SK-N-SH treated with all-trans-retinoic acid at 6 μM for 48 hours (cell line): ENCODE results near the gene MRPS5.

Experiments used
- ARNTL ChIP-seq: fragments of 450-650 bp; formaldehyde crosslinking; IDR thresholded peaks from 2 replicates; pipeline ENCODE4 v1.5.0; 2020; ENCODE audit warnings: low read depth, mild to moderate bottlenecking, moderate library complexity, borderline replicate concordance
- CREB5 ChIP-seq: fragments of 250-450 bp; sonication (Bioruptor Pico); IDR thresholded peaks from 2 replicates; pipeline ENCODE4 v1.5.1; 2020; ENCODE audit warnings: low read depth, mild to moderate bottlenecking, moderate library complexity
- ESRRG ChIP-seq: fragments of 250-450 bp; sonication (Bioruptor Pico); IDR thresholded peaks from 2 replicates; pipeline ENCODE4 v1.6.1; 2021; ENCODE audit warnings: mild to moderate bottlenecking
- GLIS3 ChIP-seq: fragments of 250-450 bp; sonication (Bioruptor Pico); IDR thresholded peaks from 2 replicates; pipeline ENCODE4 v1.5.0; 2020; ENCODE audit warnings: mild to moderate bottlenecking, moderate library complexity
- ISL1 ChIP-seq: fragments of 250-450 bp; sonication (Bioruptor Pico); IDR thresholded peaks from 2 replicates; pipeline ENCODE4 v2.1.2; 2022; ENCODE audit warnings: mild to moderate bottlenecking, moderate library complexity
- PATZ1 ChIP-seq: fragments of 250-450 bp; sonication (Bioruptor Pico); IDR thresholded peaks from 2 replicates; pipeline ENCODE4 v1.8.0; 2020; ENCODE audit warnings: mild to moderate bottlenecking, moderate library complexity, borderline replicate concordance
- POU6F1 ChIP-seq: fragments of 250-450 bp; sonication (Bioruptor Pico); IDR thresholded peaks from 2 replicates; pipeline ENCODE4 v1.8.0; 2021; ENCODE audit warnings: low read depth, mild to moderate bottlenecking, moderate library complexity, borderline replicate concordance
- PPARA ChIP-seq: fragments of 250-450 bp; sonication (Bioruptor Pico); IDR thresholded peaks from 2 replicates; pipeline ENCODE4 v1.5.0; 2020; ENCODE audit warnings: mild to moderate bottlenecking, borderline replicate concordance
- TCF4 ChIP-seq: fragments of 250-450 bp; sonication (Bioruptor Pico); IDR thresholded peaks from 2 replicates; pipeline ENCODE4 v1.8.0; 2021; ENCODE audit warnings: mild to moderate bottlenecking, moderate library complexity, borderline replicate concordance
- TOX ChIP-seq: fragments of 250-450 bp; sonication (Bioruptor Pico); IDR thresholded peaks from 2 replicates; pipeline ENCODE4 v1.8.0; 2021; ENCODE audit warnings: mild to moderate bottlenecking, moderate library complexity, borderline replicate concordance
- ZC3H10 ChIP-seq: fragments of 250-450 bp; sonication (Bioruptor Pico); IDR thresholded peaks from 2 replicates; pipeline ENCODE4 v1.5.1; 2021; ENCODE audit warnings: mild to moderate bottlenecking, moderate library complexity
- ZFP3 ChIP-seq: fragments of 250-450 bp; sonication (Bioruptor Pico); IDR thresholded peaks from 2 replicates; pipeline ENCODE4 v1.5.0; 2020; ENCODE audit warnings: mild to moderate bottlenecking, moderate library complexity
- ZFP30 ChIP-seq: fragments of 450-650 bp; formaldehyde crosslinking; IDR thresholded peaks from 2 replicates; pipeline ENCODE4 v1.5.0; 2022; ENCODE audit warnings: mild to moderate bottlenecking, moderate library complexity
- ZNF70 ChIP-seq: fragments of 450-650 bp; formaldehyde crosslinking; IDR thresholded peaks from 2 replicates; pipeline ENCODE4 v1.5.0; 2020; ENCODE audit warnings: mild to moderate bottlenecking, moderate library complexity

GRCh38 chr2:95109260-95109659 lies 12.3 kb downstream of the MRPS5 start:
- no peak for TF ChIP-seq ZC3H10
- no peak for TF ChIP-seq ZFP30
- no peak for TF ChIP-seq PATZ1 (CRISPR knock-in tag)
- no peak for TF ChIP-seq ISL1 (CRISPR knock-in tag)
- TF ChIP-seq ARNTL (CRISPR knock-in tag) = no peak
- no peak for TF ChIP-seq CREB5 (CRISPR knock-in tag)
- TF ChIP-seq POU6F1 (CRISPR knock-in tag) = no peak
- no peak for TF ChIP-seq PPARA (CRISPR knock-in tag)
- TF ChIP-seq GLIS3 (CRISPR knock-in tag) = no peak
- TF ChIP-seq ZNF70 (CRISPR knock-in tag) = no peak
- no peak for TF ChIP-seq ESRRG
- no peak for TF ChIP-seq ZFP3
- no peak for TF ChIP-seq TCF4
- no peak for TF ChIP-seq TOX (CRISPR knock-in tag)
